GM21529 (cell line): ENCODE measurements around the gene SHISA7.
"Not testable (repeated sequence)": the region's sequence is repeated elsewhere in the genome, so short reads cannot be mapped to it uniquely, and the experiment has no call there.

Experiments
- ATAC-seq: cut with Tn5 transposase; IDR thresholded peaks from one replicate; pipeline ENCODE4 v1.9.1; 2021; ENCODE audit not compliant: unreplicated experiment

SHISA7 gene

DNA sequence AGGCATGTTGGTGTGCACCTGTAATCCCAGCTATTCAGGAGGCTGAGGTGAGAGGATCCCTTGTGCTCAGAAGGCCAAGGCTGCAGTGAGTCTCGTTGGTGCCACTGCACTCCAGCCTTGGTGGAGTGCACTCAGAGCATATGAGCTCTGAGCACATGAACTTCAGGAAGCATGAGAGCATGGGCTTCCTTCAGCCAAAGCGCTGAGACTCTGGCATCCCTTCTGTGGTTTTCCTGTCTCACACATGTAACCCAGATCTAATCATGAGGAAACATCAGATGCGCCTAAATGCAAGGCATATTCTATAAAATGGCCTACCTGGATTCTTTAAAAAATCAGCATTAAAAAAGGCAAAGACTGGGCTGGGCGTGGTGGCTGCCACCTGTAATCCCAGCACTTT, 21.8 kb downstream of the SHISA7 start:
- not testable (repeated sequence) for ATAC-seq

- ATAC-seq: no peak
Measured at GRCh38 chr19:55419624-55420236, 23.4 kb downstream of the SHISA7 start.

DNA sequence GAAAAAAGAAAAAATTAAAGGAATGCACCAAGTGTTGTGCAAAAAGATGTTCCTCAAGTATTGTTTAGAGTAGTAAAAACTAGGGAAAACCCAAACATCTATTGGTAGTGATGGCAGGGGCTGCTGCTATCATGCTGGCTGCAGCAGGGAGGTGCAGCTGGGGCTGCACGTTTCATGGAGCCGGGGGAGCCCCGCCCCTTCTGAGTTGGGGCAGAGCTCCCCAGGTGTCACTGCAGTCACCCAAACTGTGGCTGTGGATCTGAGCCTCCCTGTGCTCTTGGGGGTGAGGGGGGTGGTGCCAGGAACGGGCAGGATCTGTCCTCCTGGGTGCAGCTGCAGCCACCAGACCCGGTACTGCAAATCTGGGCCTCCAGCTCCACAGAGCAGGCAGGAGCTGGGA, 24.0 kb downstream of the SHISA7 start:
- no peak for ATAC-seq

DNA sequence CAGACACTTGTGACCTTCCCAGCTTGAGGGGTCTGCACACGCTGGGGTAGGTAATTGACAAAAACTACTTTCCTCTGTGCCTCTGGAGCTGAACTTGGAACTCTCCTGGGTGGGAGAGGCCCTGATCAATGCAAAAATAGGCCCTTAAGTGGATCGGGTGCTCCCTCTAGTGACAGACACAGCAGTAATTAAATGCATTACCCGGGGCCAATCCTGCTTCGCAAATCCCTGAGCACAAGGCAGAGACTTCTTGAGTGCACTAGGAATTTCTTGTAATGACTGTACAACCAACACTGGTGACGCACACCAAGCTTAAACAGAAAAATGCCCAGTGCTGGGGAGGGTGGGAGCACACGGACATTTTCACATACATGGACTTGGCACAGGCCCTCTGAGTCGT, 24.9 kb downstream of the SHISA7 start:
- ATAC-seq: no peak

DNA sequence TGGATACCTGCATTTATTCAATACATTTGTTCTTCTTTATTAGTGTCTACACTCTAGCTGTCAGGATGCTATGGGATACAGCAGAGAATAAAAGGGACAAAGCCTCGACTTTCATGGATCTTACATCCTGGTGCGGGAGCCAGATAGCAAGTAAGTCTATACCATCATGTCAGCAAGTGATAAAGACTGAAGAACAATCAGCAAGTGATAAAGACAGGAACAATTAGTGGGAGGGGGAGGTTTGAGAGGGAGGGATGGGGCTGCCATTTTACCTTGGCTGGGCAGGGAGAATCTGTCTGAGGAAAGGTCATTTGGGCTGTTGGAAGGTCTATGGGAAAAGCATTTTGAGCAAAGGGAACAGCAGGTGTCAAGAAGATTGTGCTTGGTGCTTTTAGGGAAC, 32.9 kb downstream of the SHISA7 start:
- no peak for ATAC-seq

- not testable (repeated sequence) for ATAC-seq
Measured at GRCh38 chr19:55409179-55409578, 33.9 kb downstream of the SHISA7 start.

DNA sequence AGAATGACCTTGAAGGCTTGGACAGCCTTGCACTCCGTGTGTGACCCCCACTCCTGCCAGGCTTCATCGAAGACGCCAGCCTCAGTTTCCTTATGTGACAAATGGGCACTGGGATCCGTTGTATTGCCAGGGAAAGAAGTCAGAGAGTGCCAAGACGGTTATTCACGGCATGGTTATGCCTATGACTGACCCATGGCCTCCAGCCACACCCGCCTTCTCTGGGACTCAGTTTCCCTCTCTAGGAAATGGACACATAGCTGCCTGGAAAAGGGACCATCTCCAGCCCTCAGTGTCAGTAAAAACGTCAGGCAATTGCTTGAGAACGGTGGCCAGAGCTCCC, 34.6 kb downstream of the SHISA7 start:
- no peak for ATAC-seq

GRCh38 chr19:55407800-55408532, 35.1 kb downstream of the SHISA7 start:
- ATAC-seq: peak; percentile 78

DNA sequence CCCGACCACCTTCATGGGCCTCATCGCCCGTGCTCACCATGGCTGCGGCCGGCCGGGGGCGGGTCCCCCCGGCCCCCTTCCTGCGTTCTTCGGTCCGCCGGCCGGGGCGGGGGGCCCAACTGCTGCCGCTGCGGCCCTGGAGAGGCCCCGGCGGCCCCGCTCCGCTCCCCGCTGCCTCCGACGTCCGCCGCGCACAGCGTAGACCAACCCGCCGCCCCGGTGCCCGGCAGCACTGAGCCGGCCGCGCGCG, 35.6 kb downstream of the SHISA7 start, which contains the start of gene UBE2S:
Gene UBE2S (minus strand): TSS at position 239 of the 250 bp plus-strand sequence. CDS start 199 bp downstream, at position 40.
- ATAC-seq: peak; percentile 12

DNA sequence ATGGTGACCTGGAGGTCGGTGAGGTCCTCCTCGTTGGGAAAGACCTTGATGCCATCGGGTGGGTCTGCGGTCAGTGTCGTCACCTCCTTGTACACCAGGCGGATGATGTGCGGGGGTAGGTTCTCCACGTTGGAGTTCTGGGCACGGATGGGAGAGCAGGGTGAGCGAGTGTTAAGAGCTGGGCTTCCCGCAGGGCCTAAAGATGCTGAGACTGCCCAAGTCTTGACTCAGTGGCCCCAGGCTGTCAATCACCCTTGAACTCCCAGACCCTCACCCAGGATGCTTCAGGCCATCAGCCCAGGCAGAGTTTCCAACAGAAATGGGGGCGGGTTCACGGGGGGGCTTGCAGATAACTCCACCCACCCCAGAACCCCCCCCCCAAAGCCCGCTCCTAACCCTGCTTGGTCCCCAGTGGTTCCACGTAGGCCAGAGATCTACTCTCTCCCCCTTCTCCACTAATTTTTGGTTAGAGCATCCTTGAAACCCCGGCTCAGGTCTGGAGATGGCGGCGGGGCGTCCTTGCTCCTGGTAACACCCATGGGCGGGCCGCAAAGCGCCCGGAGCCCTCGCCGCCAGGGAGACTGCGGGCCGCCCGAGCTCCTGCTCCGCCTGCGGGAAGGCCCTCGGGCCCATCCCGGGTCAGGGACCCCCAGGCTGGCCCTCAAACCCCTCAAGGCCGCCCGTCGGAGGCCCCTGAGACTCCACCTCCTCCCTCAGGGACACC, 36.1 kb downstream of the SHISA7 start:
- no peak for ATAC-seq

DNA sequence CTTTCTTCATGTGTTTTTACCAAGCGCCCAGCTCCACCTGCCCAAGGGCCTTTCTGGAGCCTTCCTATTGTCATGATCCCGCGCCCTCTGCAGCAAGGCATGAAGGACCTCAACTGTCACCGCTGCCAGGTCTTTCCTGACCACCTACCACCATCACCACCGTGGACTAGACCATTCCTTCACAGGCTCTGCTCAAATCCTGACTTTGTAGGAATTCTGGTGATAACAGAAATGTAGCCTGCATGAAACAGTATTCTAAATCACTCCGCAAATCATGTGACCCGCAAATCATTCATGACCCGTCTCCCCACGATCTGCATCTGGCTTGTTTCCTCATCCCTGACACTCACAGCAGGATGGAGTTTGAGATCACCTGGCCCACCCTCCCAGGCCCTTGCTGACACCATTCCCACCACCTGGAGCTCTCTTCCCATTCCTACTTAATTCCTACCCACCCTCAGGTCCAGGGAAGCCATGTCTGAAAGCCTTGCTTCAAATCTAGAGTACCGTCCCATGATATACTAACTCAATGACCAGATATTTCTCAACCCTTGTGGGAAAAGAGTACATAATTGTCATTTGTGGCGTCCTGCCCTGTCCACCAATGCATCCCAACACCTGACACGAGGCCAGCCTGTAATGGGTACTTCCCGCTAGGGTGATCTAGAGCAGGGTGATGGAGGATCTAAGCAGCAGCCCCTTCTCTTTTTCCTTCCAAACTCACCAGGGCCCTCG, 36.8 kb downstream of the SHISA7 start:
- ATAC-seq: no peak

- ATAC-seq: no peak
Measured at GRCh38 chr19:55405638-55406037, 37.5 kb downstream of the SHISA7 start.

- ATAC-seq: no peak
Measured at GRCh38 chr19:55402509-55402908, 40.6 kb downstream of the SHISA7 start.

- ATAC-seq: not testable (repeated sequence)
Measured at GRCh38 chr19:55401390-55401789, 41.7 kb downstream of the SHISA7 start.

DNA sequence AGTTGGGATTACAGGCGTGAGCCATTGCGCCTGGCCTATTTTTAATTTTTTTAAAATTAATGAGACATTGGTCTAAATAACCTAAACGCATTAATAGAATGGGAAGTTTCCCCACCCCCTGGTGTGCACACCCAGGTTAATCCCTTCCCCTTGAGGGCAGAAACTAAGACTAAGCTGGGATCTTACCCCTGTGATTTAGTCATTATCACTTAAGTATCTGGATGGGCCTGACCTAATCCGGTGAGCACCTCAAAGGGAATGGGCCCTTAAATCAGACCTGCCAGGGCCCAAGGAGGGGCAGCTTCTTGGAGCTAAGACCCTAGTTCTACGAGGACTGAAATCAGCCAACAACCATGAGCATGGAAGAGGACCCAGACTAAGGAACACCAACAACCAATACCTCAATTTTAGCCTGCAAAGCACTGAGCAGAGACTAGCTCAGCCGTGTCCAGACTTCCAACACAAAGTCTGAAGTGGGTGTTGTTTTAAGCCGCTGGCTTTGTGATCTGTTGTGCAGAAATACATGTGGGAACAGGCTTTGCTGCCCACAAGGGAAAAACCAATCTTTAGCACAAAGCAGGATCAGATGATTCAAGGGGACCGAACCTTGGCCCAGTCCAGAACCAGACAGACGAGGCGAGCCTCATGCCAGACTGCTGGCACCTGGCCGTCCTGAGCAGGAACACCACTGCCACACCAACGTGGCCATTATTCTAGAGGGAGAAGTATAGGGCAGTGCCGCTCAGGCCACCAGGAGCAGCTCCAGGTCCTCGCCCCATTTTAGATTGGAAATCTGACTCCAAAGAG, 42.6 kb downstream of the SHISA7 start:
- ATAC-seq: no peak

DNA sequence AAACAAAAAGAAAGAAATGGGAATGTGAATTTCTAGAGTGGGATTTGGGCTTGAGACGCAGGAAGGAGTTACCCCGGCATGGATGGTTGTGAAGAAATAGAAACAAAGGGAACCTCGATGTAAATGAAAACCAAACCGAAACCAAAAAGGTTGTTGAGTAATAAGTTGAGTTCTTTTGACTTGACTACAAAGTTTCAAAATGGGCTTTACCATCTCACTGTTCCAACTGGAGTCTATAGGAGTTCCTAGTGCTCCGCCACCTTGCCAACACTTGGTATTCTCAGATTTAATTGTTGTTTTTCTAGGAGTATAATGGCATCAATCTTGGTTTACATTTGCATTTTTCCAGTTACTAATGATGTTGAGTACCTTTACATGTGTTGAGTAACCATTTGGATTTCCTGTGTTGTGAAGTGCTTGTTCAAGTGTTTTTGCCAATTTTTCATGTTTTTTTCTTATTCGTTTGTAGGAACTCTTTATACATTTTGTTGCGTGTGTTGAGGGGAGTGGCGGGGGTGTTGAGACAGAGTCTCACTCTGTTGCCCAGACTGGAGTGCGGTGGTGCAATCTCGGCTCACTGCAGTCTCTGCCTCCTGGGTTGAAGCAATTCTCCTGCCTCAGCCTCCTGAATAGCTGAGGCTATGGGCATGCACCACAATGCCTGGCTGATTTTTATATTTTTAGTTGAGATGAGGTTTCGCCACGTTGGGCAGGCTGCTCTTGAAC, 44.7 kb downstream of the SHISA7 start:
- no peak for ATAC-seq

GRCh38 chr19:55392820-55393761, 50.0 kb downstream of the SHISA7 start:
- ATAC-seq: no peak

DNA sequence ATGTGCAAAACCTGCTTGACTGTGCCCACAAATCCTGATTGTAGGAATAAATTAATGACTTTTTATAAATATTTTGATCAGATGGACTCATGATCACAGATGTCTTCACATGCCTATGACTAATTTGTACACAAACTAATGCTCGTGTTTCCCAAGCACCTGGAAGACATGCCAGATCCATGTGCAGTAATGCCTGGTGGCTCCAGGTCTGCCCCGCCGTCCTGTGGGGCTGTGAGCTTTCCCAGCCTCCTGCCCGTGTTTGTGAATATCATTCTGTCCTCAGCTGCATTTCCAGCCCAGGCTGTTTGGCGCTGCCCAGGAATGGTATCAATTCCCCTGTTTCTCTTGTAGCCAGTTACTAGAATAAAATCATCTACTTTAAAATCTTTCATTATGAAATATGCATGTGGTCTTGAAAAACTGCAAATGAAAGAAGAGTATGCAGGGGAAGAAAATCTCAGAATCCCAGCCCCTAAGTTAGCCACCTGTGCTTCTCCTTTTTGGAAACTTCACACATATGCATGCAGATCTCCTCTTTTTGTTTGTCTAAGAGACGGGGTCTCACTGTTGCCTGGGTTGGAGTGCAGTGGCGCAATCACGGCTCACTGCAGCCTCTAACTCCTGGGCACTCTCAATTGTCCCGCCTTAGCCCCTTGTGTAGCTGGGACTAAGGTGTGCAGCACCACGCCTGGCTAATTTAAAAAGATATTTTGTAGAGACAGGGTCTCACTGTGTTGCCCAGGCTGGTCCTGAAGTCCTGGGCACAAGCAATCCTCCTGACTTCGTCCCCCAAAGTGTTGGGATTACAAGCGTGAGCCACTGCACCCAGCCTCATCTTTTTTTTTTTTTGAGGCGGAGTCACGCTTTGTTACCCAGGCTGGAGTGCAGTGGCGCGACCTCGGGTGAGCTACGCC, 51.1 kb downstream of the SHISA7 start:
- no peak for ATAC-seq
